Measurements from ENCODE around the gene TNFRSF4.
"Not testable (repeated sequence)": the region's sequence is repeated elsewhere in the genome, so short reads cannot be mapped to it uniquely, and the experiment has no call there.

TNFRSF4 gene

GRCh38 chr1:1202831-1203560 lies 11.0 kb downstream of the TNFRSF4 start:
- DNase-seq (ENCODE audit: low spot score), result no peak

GRCh38 chr1:1200876-1201810 lies 12.8 kb downstream of the TNFRSF4 start:
- DNase-seq (ENCODE audit: low spot score), result no peak

- no peak for DNase-seq (ENCODE audit: low spot score)
Measured at GRCh38 chr1:1199961-1200875, 13.7 kb downstream of the TNFRSF4 start.

- DNase-seq (ENCODE audit: low spot score), result no peak
Measured at GRCh38 chr1:1199141-1199960, 14.6 kb downstream of the TNFRSF4 start.

- no peak for DNase-seq (ENCODE audit: low spot score)
Measured at GRCh38 chr1:1198423-1199140, 15.4 kb downstream of the TNFRSF4 start.

- DNase-seq (ENCODE audit: low spot score), result no peak
Measured at GRCh38 chr1:1197551-1198422, 16.2 kb downstream of the TNFRSF4 start.

- no peak for DNase-seq (ENCODE audit: low spot score)
Measured at GRCh38 chr1:1197188-1197500, 16.8 kb downstream of the TNFRSF4 start.

GRCh38 chr1:1196431-1197187 lies 17.3 kb downstream of the TNFRSF4 start:
- DNase-seq (ENCODE audit: low spot score), result no peak

- not testable (repeated sequence) for DNase-seq (ENCODE audit: low spot score)
Measured at GRCh38 chr1:1195726-1196125, 18.2 kb downstream of the TNFRSF4 start.

- DNase-seq (ENCODE audit: low spot score), result no peak
Measured at GRCh38 chr1:1194723-1195122, 19.2 kb downstream of the TNFRSF4 start.

GRCh38 chr1:1191734-1192133 lies 22.2 kb downstream of the TNFRSF4 start:
- DNase-seq (ENCODE audit: low spot score), result no peak

- DNase-seq (ENCODE audit: low spot score), result no peak
Measured at GRCh38 chr1:1189111-1189510, 24.8 kb downstream of the TNFRSF4 start.

- DNase-seq (ENCODE audit: low spot score), result no peak
Measured at GRCh38 chr1:1187938-1188337, 26.0 kb downstream of the TNFRSF4 start.

GRCh38 chr1:1185101-1185765 lies 28.7 kb downstream of the TNFRSF4 start:
- peak; percentile 60 for DNase-seq (ENCODE audit: low spot score)

GRCh38 chr1:1183833-1184775 lies 29.8 kb downstream of the TNFRSF4 start:
- no peak for DNase-seq (ENCODE audit: low spot score)

GRCh38 chr1:1183221-1183747 lies 30.7 kb downstream of the TNFRSF4 start:
- no peak for DNase-seq (ENCODE audit: low spot score)
